NCI-H524 treated with DMSO at 0.1 percent for 48 hours (cell line): ENCODE measurements around the gene LRRC19.
A peak's percentile ranks its signal among the peaks of the same experiment; 100 is the strongest.

ENCODE experiments used
- DNase-seq: peaks from one replicate; lab custom pipeline; 2025; lab: John Stamatoyannopoulos, UW

LRRC19 gene

GRCh38 chr9:26955921-26956859 lies 49.3 kb downstream of the LRRC19 start, which contains the start of gene IFT74:
Gene IFT74, plus strand, starts transcription at chr9:26956412. Its CDS starts 5,556 bp downstream, at chr9:26961968.
- DNase-seq = peak; percentile 85

GRCh38 chr9:26955222-26955903 lies 50.1 kb downstream of the LRRC19 start:
- no peak for DNase-seq

GRCh38 chr9:26954050-26954508 lies 51.4 kb downstream of the LRRC19 start:
- DNase-seq = no peak

- no peak for DNase-seq
These were observed 53.7 kb downstream of the LRRC19 start for GRCh38 chr9:26951794-26952193.

GRCh38 chr9:26950521-26950920 lies 55.0 kb downstream of the LRRC19 start:
- DNase-seq = no peak

GRCh38 chr9:26949637-26950069 lies 55.8 kb downstream of the LRRC19 start:
- DNase-seq = no peak

GRCh38 chr9:26947736-26948135 lies 57.7 kb downstream of the LRRC19 start:
- DNase-seq = no peak

GRCh38 chr9:26946753-26947727 lies 58.4 kb downstream of the LRRC19 start, which contains the start of gene PLAA:
Gene PLAA, minus strand, starts transcription at chr9:26947242. Its CDS starts 197 bp downstream, at chr9:26947045.
- peak; percentile 31 for DNase-seq

- DNase-seq = no peak
These were observed 59.9 kb downstream of the LRRC19 start for GRCh38 chr9:26945591-26945990.
